Measurements from ENCODE around the gene KARS1.

The KARS1 gene

DNA sequence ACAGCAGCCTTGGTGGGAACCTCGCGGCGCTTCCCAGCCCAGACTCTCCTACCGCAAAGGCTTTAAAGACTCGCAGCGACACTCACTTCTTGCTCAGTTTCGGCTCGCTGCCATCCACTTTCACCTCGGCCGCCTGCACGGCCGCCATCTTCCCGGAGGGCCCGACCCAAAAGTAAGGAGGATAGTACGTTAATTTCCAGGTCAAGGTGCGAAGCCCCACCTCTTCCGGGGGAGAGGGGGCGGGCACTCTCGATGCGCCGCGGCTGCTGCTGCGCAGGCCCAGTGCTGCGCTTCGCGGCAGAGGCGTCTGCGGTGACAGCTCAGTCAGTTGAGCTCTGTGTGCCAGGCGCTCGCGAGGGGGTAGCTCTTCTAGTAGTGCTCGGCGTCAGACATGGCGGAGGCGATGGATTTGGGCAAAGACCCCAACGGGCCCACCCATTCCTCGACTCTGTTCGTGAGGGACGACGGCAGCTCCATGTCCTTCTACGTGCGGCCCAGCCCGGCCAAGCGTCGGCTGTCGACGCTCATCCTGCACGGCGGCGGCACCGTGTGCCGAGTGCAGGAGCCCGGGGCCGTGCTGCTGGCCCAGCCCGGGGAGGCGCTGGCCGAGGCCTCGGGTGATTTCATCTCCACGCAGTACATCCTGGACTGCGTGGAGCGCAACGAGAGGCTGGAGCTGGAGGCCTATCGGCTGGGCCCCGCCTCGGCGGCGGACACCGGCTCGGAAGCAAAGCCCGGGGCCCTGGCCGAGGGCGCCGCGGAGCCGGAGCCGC is at the start of gene KARS1, which contains the start of gene TERF2IP:
Gene KARS1 (minus strand): TSS at position 174 of the 773 bp plus-strand sequence. CDS start 26 bp downstream, at position 148.
Gene TERF2IP (plus strand): TSS at position 282 of the 773 bp plus-strand sequence. CDS start 110 bp downstream, at position 392.
- TF ChIP-seq GATA1 (IDR thresholded peaks at IDR 0.05; ENCODE audit: low read depth, low read length) (no peak), POLR2A (IDR thresholded peaks at IDR 0.05; ENCODE audit: low read length) (peak; percentile 99)

DNA sequence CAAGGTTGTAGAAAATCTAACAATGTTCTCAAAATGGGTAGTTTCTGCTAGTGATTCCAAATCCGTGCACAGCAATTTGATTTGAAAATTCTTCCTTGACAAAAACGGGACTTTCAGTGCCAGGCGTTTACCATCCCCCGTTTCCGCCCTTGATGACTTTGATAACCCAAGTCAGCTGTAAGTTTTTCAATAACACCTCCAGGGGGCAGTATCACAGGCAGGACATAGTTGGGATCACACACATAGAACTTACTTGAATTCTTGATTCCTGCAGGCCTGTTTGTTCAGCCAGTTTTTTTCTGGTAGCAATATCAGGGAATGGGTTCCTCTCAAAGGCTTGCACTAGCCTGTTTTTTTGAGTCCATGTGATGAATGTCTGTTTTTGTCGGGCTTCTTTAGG is 48.2 kb upstream of the KARS1 start:
- DNase-seq = peak; percentile 26 to 27

More for the DNA sequence above, at the start of gene KARS1, which contains the start of gene TERF2IP:
- peak; percentile 95 to 96 for DNase-seq

DNA sequence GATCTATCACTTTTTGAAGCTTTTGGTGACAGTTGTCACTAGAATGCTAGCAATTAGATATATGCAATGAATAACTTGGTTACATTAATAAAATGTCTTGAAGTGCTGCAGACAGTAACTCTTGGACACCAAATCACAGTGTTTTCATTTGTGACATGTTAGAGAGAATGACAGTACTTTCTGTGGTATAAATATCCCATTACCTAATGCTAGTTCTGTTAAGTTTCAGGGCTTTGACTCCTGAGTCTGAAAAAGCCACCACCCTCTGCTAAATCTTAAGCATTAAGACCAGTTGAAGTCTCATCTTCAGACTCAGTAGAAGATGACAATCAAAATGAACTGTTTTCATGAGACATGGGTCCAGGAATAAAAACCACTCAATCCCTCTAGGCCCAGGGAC is 39.9 kb upstream of the KARS1 start:
- no peak for DNase-seq

More for the DNA sequence above, 48.2 kb upstream of the KARS1 start:
- TF ChIP-seq POLR2A (IDR thresholded peaks at IDR 0.05; ENCODE audit: low read length) = no peak
- TF ChIP-seq GATA1 (IDR thresholded peaks at IDR 0.05; ENCODE audit: low read depth, low read length) = no peak

DNA sequence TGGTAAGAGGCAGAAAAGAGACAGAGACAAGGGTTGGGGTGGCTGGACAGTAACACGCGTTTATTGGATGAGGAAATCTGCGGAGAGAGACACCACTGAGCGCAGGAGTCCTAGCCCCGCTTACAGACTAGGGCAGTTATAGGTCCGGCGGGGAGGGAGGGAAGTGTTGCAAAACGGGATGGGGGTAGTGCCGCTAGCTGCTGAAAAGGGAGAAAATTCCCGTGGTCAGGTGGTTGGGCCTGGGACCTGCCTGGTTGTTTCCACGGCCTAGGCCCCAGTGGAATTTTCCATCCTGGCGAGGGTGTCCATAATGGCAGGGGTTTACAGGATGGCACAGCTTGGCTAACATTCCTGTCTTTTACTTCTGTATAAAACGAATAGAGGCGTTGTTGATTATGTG is 34.8 kb upstream of the KARS1 start:
- DNase-seq = no peak
- no peak for TF ChIP-seq POLR2A (IDR thresholded peaks at IDR 0.05; ENCODE audit: low read length)

More for the DNA sequence above, 39.9 kb upstream of the KARS1 start:
- TF ChIP-seq GATA1 (IDR thresholded peaks at IDR 0.05; ENCODE audit: low read depth, low read length) (no peak), POLR2A (IDR thresholded peaks at IDR 0.05; ENCODE audit: low read length) (no peak)

DNA sequence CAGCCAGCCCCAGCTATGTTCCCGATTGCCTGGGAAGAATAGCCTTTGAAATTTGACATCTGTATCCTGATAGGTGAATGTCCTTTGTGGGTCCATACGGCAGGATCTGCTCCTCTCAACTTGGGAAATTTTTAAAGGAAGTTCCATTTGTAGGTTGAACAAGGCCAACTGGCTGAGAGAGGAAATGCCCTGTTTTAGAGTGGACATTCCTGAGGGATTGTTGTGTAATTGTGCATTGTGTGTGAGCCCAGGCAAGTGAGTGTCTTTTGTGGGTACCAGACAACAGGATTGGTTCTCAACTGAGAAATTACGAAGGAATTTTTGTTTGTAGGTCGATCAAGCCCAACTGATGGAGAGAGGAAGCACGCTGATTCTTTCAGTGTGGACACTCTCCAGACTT is 31.9 kb upstream of the KARS1 start:
- TF ChIP-seq POLR2A (IDR thresholded peaks at IDR 0.05; ENCODE audit: low read length) (no peak), GATA1 (IDR thresholded peaks at IDR 0.05; ENCODE audit: low read depth, low read length) (no peak)
- no peak for DNase-seq

DNA sequence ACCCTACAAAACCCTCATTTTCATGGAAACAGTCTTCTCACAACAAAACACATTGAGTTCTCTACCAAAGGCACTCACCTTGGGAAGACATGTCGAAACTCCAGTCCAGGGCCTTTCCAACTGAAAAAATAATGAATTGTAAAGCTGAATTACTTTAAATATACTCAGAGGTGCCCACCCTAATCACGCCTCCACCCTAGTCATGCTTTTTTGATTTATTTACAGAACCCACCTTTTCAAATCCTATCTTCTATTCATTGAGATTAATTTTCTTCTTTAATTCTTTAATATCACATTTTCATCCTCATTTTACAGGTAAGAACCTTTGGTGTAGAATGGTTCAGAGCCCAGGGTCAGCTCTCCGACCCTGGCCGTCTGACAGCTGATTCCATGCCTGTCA is 29.4 kb upstream of the KARS1 start, which contains the start of gene CPHXL2:
Gene CPHXL2 (minus strand): TSS at position 101 of the 400 bp plus-strand sequence. CDS start 10 bp downstream, at position 91.
- no peak for TF ChIP-seq POLR2A (IDR thresholded peaks at IDR 0.05; ENCODE audit: low read length)
- TF ChIP-seq GATA1 (IDR thresholded peaks at IDR 0.05; ENCODE audit: low read depth, low read length) = no peak
- DNase-seq = no peak

DNA sequence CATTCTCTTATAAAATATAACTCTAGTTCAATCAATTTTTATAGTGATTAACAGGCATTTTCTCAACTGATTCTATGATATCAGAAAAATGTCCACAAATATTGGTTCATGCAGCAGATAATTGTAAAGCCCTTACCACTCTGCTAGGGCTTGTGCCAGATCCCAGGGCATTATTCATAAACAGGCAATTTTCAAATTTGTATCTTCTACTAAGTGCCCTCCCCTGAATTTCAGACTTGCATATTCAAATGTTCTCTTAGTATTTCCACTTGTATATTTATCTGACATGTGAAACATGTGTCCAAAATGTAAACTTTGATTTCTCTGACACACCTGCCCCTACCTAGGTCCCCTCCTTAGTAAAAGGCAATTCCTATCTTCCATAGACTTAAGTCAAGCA is 20.0 kb upstream of the KARS1 start:
- no peak for TF ChIP-seq POLR2A (IDR thresholded peaks at IDR 0.05; ENCODE audit: low read length)
- TF ChIP-seq GATA1 (IDR thresholded peaks at IDR 0.05; ENCODE audit: low read depth, low read length) = no peak
- no peak for DNase-seq

DNA sequence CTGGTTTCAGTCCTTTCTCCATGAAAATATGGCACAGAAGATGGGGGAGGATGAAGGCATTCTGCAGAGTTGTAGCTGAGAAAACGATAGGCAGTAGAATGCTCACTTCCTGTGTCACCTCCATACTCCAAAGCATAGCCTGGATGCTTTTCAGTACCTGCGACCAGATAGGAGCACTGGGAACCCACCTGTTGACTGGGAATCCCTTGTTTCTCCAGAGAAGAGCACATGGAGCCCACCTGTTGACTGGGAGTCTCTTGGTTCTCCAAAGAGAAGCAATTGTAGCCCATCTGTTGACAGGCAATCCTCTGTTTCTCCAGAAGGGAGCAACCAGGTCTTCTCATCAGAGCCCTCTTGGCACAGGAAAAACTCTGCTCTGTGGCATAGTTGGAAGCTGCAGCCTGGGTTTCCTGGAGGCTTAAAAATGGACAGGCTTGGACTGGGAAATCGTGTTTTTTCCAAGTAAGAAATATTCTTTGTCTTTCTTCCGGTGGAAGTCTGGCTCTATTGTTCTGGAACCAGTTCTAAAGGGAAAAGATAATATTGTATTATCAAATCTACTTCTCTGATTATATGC is 13.3 kb upstream of the KARS1 start:
- TF ChIP-seq POLR2A (IDR thresholded peaks at IDR 0.05; ENCODE audit: low read length) = no peak
- TF ChIP-seq GATA1 (IDR thresholded peaks at IDR 0.05; ENCODE audit: low read depth, low read length) = no peak
- no peak for DNase-seq

DNA sequence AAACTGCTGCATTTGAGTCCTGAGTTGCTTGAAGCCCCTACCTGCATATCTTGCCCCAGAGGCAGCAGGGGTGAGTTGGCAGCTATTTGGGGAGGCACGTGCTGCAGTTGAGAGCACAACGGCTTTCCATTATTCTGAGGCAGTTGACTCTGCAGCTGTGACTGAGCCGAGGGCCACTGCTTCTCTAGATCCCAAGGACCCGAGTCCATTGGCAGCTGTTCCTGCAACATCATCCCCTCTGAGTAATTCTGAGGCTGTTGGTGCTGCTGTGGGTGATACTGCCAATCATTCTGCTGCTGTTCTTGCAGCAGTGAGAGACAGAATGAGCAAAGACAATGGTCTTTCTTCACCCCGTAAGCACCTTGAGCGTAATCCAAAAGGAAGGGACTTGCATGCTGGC is 12.9 kb upstream of the KARS1 start:
- no peak for DNase-seq
- no peak for TF ChIP-seq GATA1 (IDR thresholded peaks at IDR 0.05; ENCODE audit: low read depth, low read length)
- no peak for TF ChIP-seq POLR2A (IDR thresholded peaks at IDR 0.05; ENCODE audit: low read length)

DNA sequence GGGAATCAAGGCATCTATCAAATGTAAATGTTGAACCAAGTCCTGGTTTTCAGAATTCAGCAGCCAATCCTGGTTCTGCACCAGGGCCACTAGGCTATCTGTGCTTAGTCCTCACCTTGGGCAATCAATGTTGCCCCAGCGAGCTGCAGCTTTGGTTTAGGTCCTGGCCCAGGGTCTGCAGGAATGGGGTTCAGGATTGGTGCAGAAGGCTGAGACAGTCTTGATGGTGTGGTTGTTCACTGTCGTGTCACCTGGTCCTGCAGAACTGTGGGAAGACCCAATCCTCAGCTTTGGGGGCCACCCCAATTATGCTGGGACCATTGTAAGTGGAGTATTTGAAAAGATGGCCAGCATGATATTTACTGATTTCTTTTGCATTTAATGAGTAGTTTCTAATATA is 10.7 kb upstream of the KARS1 start:
- TF ChIP-seq GATA1 (IDR thresholded peaks at IDR 0.05; ENCODE audit: low read depth, low read length) (no peak), POLR2A (IDR thresholded peaks at IDR 0.05; ENCODE audit: low read length) (no peak)
- no peak for DNase-seq

DNA sequence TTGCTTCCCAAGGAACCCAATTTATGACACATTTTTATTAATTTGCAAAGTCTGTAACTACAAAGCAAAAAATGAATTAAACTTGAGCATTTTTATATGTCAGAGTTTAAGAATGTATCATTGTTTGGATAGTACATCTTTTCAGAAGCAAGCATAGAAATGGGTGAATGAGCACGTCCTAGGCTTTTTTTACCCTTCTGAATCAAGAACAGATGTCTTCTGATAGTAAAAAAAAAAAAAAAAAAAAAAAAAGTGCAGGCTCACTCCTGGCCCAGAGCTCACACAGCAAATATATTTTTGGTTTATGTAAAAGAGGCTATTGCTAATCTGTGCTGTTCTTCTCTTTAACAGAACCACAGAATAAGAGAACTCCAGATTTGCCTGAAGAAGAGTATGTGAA is 6.5 kb upstream of the KARS1 start:
- DNase-seq = peak; percentile 21
- TF ChIP-seq GATA1 (IDR thresholded peaks at IDR 0.05; ENCODE audit: low read depth, low read length) (no peak), POLR2A (IDR thresholded peaks at IDR 0.05; ENCODE audit: low read length) (no peak)

DNA sequence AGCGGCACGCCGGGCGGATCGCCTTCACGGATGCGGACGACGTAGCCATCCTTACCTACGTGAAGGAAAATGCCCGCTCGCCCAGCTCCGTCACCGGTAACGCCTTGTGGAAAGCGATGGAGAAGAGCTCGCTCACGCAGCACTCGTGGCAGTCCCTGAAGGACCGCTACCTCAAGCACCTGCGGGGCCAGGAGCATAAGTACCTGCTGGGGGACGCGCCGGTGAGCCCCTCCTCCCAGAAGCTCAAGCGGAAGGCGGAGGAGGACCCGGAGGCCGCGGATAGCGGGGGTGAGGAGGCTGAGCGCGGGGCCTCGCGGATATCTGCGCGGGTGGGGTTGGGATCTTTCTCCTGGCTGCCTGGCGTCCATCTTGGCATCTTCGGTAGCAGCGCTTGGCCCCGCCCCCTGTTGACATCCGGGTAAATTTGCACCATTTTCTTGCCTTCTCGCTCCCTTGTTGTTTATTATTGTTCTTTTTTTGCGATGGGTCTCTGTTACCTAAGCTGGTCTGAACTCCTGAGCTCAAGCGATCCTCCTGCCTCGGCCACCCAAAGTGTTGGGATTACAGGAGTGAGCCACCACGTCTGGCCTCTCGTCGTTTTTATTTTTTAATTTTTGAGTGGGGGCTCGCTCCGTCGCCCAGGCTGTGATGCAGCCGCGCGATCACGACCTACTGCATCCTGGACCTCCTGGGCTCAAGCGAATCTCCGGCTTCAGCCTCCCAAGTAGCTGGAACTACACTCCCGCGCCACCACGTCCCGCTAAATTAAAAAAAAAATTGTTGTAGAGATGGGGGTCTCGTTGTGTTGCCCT is 1.0 kb upstream of the KARS1 start:
- DNase-seq = peak; percentile 88 to 94
- TF ChIP-seq POLR2A (IDR thresholded peaks at IDR 0.05; ENCODE audit: low read length) = no peak
- no peak for TF ChIP-seq GATA1 (IDR thresholded peaks at IDR 0.05; ENCODE audit: low read depth, low read length)

DNA sequence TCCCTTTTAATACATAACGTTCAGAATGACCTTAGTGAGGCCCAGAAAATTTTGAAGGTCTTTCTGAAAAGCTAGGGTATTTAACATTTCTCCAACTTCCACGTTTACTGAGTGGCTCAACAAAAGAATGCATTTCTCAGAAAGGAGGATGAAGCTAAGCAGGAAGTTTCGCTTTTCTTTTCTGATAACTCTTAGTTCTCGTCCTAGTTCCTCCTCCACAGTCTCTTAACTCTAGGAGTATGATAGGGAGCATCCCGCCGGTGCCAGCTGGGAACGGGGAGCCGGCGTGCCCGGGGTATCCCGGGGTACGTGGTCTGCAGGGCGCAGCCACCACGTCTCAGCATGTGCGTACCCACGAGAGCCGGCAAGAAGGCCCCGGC is 363 bp downstream of the KARS1 start:
- TF ChIP-seq POLR2A (IDR thresholded peaks at IDR 0.05; ENCODE audit: low read length) = no peak
- no peak for DNase-seq
